HG03066 (cell line): ENCODE measurements around the gene RUNDC1.

ENCODE experiments used
- ATAC-seq: cut with Tn5 transposase; IDR thresholded peaks from one replicate; pipeline ENCODE4 v1.9.1; 2021; ENCODE audit warnings: low read depth; ENCODE audit not compliant: unreplicated experiment

RUNDC1 gene

DNA sequence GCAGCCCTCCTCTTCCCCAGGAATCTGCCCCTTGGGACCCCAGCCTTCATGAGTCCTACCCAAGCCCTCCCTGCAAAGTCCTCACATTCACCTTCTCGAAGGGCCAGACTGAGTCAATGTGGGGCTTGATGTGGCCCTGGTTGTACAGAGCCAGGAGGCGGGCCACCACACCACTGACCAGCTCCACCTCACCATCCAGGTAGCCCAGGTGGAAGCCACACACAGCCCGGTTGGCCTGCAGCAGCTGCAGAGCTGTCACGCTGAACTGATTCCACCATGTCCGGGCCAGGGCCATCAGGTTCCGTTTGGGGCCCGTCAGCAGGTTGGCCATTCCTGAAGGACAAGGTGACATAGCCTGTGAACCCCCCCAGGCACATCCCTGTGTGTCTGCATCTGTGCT, 35.9 kb downstream of the RUNDC1 start:
- no peak for ATAC-seq

DNA sequence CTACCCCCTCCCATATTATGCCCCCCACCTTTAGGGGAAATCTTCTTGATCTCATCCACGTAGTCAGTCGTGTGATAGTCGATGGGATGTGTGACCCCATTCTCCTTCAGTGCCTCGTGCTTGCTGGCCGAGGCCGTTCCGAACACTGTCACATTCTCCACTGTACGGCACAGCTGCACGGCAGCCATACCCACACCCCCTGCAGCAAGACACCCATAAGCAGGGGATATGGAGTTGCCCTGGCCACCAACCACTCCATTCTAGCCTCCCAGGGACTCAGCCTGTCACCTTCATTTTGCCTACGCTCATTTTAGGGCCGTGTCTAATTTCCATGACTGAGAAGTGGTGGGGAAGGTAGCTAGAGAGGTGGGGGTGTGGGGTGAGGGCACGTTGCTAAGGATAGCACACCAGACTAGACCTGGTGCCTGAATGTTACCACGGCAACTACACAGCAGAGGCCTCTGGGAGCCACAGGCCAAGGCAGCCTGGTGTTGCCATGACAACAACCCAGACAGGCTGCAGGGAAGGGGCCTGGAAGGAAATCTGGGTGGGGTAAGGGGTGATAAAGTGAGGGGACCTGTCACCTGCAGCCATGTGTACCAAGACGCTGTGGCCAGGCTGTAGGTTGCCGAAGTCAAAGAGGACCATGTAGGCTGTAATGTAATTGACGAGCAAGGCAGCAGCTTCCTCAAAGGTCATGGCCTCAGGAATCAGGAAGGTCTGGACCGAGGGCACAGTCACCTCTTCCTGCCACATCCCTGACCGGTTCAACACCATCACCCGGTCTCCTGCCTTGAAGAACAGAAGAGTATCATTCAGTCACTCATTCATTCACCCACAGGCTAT, 37.9 kb downstream of the RUNDC1 start:
- no peak for ATAC-seq

DNA sequence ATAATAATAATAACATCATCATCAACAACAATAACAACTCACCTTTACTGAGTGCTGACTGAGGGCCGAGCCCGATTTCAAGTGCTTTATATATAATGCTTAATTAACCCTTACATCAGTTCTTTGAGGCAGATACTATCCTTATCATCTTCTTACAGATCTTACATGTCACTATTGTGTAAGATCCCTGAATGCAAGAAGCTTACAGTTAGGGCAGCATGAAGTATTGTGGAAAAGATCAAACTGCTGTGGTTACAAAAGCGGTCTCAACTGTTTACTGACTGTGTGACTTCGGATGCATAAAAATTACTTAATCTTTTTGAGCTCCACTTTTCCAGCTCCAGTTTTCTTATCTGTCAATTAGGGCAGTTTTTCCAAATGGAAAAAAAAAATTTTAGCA, 38.6 kb downstream of the RUNDC1 start:
- no peak for ATAC-seq

DNA sequence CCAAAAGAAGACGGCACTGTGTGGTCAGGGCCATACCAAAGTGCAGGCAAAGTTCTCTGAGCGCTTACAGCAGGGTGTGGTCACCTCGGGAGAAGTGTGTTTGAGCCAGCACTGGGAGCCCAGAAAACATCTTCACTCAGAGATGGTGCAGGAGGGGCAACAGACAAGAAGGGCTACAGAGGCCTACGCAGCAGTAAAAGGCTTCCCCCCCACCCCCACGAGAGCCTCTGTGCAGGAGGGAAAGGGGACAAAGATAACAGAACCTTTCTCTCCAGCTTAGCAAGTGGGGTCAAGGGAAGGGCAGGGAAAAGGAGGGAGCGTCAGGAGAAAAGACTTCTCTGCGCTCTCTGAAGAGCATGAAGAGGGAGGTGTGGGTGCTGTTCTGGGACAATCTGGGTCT, 39.1 kb downstream of the RUNDC1 start:
- ATAC-seq, result no peak

DNA sequence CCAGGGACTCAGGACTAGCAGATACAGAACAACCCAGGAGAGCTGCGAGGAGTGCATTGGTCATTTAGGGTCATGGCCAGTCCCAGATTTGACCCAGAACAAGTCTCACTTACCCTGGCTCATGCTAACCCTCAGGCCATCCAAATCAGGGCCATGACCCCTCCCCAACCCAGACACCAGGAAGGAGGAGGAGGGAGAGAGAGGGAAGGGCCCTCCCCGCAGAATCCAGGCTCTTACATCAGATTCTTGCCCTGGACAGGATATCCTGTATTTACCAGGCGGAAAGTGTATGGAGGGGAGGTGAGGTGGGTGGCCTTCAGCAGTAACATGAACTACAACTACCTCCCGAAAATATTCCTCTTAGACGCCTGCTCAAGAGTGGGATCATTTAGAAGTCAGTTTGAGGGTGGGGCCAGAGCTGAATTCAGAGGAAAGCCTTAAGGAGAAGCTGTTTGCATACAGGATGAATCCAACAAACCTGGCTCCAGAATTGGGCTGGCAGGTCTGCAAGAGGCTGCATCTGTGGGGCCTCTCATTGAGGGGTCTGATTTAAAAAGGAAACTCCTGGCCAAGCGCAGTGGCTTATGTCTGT, 39.8 kb downstream of the RUNDC1 start:
- ATAC-seq, result no peak

DNA sequence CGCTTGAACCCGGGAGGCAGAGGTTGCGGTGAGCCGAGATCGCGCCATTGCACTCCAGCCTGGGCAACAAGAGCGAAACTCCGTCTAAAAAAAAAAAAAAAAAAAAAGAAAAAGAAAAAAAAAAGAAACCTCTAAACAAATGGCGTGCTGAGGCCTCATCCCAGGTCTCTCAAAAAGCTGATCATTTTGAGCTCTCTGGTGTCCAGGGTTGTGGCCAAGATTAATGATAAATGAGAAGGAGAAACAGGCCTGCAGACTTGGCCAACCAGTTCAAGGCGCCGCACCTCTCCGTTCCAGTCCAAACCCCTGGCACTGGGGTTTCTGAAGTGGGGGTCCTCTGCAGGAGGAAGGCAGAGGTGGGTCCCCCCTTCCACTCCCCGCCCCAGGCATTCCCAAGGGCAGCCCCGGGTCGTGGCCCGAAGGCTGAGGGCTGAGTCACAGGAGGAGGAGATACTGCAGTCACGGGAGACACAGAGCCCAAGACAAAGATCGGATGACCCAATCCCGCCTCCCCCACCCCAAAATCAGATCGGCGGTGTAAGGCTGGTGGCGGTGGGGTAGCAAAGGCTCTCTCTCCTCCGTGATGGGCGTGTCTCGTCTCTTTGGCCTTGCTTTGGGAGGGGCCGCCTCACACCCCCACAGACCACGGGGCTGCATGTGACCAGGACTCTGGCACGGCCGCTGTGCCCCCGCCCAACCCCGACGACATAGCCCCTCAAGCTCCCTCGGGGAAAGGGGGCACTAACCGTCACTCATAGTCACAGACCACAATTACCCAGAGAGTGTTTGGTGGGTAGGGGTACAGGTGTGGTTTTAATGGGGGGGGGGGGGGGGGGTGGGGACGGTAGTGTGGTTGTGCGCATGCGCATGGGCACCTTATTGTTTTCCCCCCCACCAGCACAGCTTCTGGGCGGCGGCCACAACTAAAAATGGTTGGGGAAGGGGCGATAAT, 40.7 kb downstream of the RUNDC1 start:
- no peak for ATAC-seq

DNA sequence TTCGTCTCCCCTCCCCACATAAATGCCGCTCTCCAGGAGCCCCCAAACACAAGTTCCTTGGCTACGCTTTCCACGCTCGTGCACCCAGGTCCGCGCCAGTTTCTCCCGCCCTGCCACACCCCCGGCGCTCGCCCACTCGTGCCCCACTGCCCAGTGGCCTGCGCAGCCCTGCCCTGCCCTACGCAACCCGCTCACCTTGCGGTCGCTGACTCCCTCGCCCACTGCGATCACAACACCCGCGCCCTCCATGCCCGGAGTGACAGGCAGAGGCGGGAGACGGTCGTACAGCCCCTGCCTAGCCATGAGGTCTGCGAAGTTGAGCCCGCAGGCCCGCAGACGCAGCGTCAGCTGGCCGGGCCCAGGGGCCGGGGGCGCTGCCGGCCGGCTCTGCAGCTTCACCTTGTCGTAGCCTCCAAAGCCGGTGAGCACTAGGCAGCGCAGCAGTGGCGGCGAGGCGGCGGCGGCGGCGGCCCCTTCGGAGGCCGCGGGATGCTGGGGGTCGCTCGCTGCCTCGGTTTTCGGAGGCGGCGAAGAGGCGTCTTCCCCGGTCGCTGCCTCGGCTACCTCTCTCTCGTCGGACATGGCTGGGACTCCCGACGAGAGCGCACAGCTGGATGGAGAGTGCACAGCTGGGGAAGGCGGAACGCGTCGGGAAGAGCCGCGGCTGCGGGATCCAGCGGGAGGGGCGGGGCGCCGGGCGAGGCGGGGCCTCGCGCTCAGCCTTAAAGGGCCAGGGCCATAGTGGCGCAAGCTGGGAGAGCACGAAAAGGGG, 41.6 kb downstream of the RUNDC1 start, which contains the start of gene VAT1:
VAT1 (minus strand) TSS at position 645 of the 772 bp plus-strand sequence; CDS start at position 582, 63 bp downstream.
- no peak for ATAC-seq

DNA sequence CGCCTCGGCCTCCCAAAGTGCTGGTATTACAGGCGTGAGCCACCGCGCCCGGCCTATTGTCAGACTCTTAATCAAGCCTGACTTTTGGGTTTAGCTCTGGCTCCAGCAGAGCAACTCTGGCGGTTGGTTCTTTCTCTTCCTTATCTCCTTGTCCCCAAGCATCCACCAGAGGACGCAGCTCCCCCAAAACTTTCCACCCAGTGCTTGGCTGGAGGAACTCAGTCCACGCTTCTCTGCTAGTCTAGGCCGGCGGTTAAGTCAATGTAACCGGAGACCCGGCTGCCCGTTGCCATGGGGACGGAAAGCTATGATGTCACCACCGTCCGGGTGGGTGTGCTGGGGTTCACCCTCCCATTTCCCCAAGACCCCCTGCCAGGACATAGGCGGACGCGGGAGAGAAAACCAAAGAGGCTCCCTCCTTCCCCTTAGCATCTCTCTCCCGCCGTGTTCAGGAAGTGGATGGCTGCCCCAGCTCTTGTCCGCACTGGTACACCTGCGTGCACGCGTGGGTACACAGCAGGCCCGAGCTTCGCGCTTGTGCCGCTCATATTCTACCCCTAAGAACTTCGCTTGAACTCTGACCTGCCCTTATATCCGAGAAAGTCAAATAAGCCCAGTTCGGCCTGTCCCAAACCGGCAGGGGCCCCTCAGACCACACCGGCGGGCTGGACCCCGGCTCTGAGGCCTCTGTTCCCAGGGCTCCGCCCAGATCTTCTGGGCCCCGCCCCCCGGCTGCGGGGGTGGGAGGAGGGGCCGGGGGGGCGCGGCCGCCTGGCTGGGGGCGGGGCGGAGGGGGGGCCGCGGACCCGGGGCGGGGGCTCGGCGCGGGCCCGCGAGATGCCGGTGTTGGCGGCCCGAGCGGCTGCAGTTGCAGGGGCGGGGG, 44.3 kb downstream of the RUNDC1 start, which contains the start of gene RND2:
RND2 (plus strand) TSS at position 825 of the 883 bp plus-strand sequence. CDS start 117 bp downstream, outside the sequence.
- ATAC-seq, result no peak

DNA sequence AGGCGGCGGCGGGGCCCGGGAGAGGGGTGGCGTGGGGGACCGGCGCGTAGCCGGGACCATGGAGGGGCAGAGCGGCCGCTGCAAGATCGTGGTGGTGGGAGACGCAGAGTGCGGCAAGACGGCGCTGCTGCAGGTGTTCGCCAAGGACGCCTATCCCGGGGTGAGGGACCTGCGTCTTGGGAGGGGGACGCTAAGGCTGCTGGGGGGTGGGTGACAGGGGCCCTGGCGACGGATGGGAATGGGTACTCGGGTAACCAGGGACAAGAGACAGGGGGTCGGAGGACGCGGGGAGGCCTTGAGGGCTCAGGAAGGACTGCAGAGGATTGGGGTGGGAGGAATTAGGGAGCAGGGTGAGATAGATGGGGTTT, 44.9 kb downstream of the RUNDC1 start:
- ATAC-seq, result no peak

DNA sequence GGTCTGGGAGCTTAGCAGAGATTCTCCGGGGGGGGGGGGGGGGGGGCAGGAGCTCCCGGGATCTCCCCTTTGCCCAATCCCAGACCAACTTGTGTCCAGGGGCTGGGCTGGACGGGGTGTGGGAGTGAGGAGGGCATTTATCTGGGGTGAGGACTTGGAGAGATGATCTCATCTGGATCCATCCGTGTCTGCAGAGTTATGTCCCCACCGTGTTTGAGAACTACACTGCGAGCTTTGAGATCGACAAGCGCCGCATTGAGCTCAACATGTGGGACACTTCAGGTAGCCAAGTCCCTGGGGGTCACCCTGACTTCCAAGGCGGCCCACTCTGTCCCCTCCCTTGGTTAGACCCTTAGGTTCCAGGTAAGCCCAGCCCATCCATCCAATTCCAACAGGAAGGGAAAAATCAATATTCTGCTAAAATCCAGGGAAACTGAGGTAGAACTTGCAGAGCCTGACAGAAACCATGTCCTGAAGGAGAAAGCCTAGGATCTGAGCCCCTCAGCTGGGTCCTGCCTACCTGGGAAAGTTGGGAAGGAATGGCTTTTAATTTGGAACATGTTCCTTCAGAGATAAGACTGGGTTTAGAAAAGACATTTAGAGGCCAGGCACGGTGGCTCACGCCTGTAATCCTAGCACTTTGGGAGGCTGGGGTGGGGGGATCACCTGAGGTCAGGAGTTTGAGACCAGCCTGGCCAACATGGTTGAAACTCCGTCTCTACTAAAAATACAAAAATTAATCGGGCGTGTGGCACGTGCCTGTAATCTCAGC, 45.6 kb downstream of the RUNDC1 start:
- ATAC-seq, result no peak

DNA sequence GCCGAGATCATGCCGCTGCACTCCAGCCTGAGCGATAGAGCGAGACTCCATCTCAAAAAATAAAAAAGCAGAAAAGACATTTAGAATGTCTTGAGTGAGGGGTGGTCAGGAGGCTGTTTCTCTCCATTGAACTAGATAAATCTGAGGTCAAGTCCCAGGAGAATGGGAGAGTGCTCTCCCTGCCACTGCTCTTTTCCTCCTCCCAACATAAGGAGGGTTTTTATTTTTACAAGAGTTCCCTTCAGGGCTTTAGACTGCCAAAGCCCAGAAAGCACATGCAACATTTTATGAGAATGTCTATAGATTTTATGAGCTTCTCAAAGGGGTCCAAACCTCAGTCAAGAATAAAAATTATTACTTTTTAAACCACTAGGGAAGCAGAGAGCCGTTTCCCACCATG, 46.2 kb downstream of the RUNDC1 start:
- ATAC-seq, result no peak

DNA sequence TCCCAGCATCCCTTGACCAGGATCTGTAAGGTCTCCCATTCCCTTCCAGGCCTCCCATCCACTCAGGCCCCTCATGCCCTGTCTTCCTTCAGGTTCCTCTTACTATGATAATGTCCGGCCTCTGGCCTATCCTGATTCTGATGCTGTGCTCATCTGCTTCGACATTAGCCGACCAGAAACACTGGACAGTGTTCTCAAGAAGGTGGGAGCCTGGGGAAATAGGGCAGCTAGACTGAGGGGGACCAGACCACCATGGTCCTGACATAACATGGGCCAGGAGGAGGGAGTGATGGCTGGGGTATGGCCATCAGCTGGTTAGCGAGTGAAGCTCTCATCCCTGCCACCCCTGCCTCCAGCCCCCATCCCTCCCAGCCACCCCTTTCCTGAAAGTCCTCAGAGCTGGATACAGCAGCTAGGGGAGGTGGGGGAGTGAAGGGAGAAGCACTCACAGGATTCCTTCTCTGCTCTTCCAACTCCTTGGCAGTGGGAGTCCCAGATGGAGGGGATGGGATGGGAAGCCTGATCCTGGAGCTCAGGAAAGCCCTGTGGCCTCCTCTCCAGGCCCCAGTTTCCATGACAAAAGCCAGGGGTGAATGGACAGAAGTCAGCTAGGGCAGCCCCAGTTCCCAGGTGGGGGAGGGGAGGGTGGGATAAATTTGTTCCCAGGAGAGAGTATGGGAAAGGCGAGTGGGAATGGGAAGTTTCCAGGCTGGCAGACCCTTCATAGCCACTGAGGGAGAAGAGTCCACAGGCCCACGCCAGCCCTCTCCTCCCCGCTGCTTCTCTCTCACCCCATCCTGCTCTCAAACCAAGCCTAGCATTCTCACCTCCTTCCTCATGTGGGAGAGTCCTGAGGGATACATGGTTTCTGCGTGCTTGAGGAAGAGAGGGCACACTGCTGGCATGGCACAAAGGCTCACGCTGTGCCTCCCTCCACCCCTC, 47.0 kb downstream of the RUNDC1 start:
- ATAC-seq, result no peak

DNA sequence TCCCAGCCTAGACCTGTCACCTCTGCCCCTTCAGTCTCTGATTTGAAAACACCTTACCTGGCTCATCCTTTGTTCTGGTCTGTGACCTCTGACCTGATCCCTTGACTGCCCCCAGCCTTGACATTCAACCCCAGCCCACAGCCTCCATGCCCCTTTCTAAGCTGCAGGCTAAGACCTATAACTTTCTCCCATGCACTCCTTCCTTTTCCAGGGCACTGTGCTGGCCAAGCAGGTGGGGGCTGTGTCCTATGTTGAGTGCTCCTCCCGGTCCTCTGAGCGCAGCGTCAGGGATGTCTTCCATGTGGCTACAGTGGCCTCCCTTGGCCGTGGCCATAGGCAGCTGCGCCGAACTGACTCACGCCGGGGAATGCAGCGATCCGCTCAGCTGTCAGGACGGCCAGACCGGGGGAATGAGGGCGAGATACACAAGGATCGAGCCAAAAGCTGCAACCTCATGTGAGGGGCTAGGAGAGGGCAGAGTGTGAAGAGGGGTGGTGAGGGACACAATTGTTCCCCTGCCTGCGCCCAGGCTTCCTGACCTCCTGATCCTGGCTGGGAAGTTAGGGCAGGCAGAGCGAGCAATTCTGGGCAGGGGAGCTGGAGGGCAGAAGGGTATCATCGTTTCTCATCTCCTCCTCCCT, 48.0 kb downstream of the RUNDC1 start:
- no peak for ATAC-seq

DNA sequence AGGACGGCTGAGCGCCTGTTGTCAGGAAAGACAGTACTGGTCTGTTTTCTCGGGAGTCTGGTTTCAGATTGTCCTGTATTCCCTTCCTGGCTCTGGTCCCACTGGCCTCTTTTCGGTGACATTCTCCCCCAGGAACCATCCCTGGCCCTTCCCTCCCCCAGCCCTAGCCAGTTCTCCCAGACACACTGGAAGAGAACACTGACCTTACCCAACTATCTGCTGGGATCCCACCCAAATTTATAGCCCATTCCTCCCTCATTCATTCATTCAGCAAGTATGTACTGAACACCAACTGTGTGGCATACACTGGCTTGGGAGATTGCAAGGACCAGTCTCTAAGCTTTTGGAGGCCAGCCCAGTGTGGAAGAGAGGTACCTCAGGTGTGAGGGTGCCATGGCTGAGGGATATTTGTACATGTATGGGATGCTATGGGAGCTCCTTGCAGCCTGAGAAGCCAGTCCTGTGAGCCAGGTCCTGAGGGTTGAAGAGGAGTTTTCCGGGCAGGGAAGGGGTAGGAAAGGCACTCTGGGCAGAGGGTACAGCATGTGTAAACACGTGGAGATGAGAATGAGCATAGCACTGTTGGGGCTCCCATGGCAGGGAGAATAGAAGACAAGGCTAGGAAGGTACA, 49.9 kb downstream of the RUNDC1 start:
- ATAC-seq, result no peak

DNA sequence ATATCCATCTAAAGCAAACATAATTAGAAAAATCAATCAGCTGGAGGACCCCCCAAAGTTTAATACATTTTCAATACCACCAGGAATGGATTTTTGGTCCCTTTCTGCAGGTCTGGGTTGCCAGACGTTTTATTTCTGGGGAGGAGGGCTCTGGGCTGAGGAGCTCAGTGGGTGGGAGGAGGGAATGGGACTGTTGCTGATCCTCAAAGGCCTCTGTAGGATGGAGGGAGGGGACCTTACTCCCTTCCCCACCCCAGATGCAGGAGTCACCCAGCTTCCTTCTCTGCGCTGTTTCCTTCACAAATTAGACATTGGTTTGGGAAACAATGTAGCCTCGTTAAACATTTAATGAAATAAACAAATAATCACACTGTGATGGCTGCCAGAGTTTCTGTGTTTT, 51.3 kb downstream of the RUNDC1 start:
- no peak for ATAC-seq
